ENCODE data around the gene ADA. TPM values are rescaled to one million over a fixed set of nuclear protein-coding genes. Genes with fewer than 3 reads are reported as not detected.

ADA gene
- total RNA-seq, 1 experiment from 2014 or later = 28.2 TPM

GRCh38 chr20:44660581-44660980 lies 9.1 kb upstream of the ADA start:
- Histone ChIP-seq H3K27me3 (ENCODE audit: insufficient read depth, low read depth) (no peaks in the 10 kb centered on the region), H4K20me1 (ENCODE audit: insufficient read depth) (no peaks in the 10 kb centered on the region), H2AFZ (no peak overlapping the region), H3K4me1 (replicated peaks; ENCODE audit: insufficient read depth) (no peaks in the 10 kb centered on the region), H3K4me3 (no peak overlapping the region), H3K9me3 (ENCODE audit: insufficient read depth, low read depth) (no peaks in the 10 kb centered on the region), H3K27ac (no peak overlapping the region), H3K79me2 (ENCODE audit: low read depth) (no peaks in the 10 kb centered on the region), H3K36me3 (ENCODE audit: low read depth) (no peaks in the 10 kb centered on the region), H3F3A (ENCODE audit: insufficient read depth, low read depth) (no peaks in the 10 kb centered on the region), H3K4me2 (no peak overlapping the region), H3K9me2 (ENCODE audit: insufficient read depth) (no peaks in the 10 kb centered on the region)
- no peak for DNase-seq
- CTCF ChIA-PET = no interaction called here
- no TSS peak for BruUV-seq (replicated peaks)
- intact Hi-C loops (cut with micrococcal nuclease; ENCODE audit: unreplicated experiment) = no loop called here
- no peak for TF ChIP-seq EZH2 (IDR thresholded peaks at IDR 0.05; ENCODE audit: low read depth)
- no peak for TF ChIP-seq CTCF (conservative IDR thresholded peaks at IDR 0.05)
- POLR2A ChIA-PET (ENCODE audit: unreplicated experiment) = no interaction called here

- Histone ChIP-seq H3K9me2 (ENCODE audit: insufficient read depth) (no peaks in the 10 kb centered on the region), H3K27ac (no peak overlapping the region), H3K4me3 (no peak overlapping the region), H3K4me2 (no peak overlapping the region), H4K20me1 (ENCODE audit: insufficient read depth) (no peaks in the 10 kb centered on the region), H3K4me1 (replicated peaks; ENCODE audit: insufficient read depth) (no peaks in the 10 kb centered on the region), H2AFZ (no peak overlapping the region), H3F3A (ENCODE audit: insufficient read depth, low read depth) (no peaks in the 10 kb centered on the region), H3K36me3 (ENCODE audit: low read depth) (no peaks in the 10 kb centered on the region), H3K79me2 (ENCODE audit: low read depth) (no peaks in the 10 kb centered on the region), H3K27me3 (ENCODE audit: insufficient read depth, low read depth) (no peaks in the 10 kb centered on the region), H3K9me3 (ENCODE audit: insufficient read depth, low read depth) (no peaks in the 10 kb centered on the region)
- no peak for DNase-seq
- intact Hi-C loops (cut with micrococcal nuclease; ENCODE audit: unreplicated experiment) = no loop called here
- ChIA-PET POLR2A (ENCODE audit: unreplicated experiment) (no interaction called here), CTCF (no interaction called here)
- no TSS peak for BruUV-seq (replicated peaks)
- TF ChIP-seq CTCF (conservative IDR thresholded peaks at IDR 0.05) (no peak), EZH2 (IDR thresholded peaks at IDR 0.05; ENCODE audit: low read depth) (no peak)
Measured at GRCh38 chr20:44659931-44660330, 8.4 kb upstream of the ADA start.

- TF ChIP-seq CTCF (conservative IDR thresholded peaks at IDR 0.05) (no peak), EZH2 (IDR thresholded peaks at IDR 0.05; ENCODE audit: low read depth) (no peak)
- no peak overlapping the region for H2AFZ ChIP-seq
Measured at GRCh38 chr20:44658810-44659209, 7.3 kb upstream of the ADA start.

More at GRCh38 chr20:44658810-44659209, 7.3 kb upstream of the ADA start:
- H3K36me3 ChIP-seq (ENCODE audit: low read depth) = no peaks in the 10 kb centered on the region
- H3K27me3 ChIP-seq (ENCODE audit: insufficient read depth, low read depth) = no peaks in the 10 kb centered on the region
- no peak overlapping the region for H3K4me2 ChIP-seq
- H3K27ac ChIP-seq = no peak overlapping the region
- H3K4me1 ChIP-seq (replicated peaks; ENCODE audit: insufficient read depth) = no peaks in the 10 kb centered on the region
- H4K20me1 ChIP-seq (ENCODE audit: insufficient read depth) = no peaks in the 10 kb centered on the region
- DNase-seq = no peak
- no peaks in the 10 kb centered on the region for H3F3A ChIP-seq (ENCODE audit: insufficient read depth, low read depth)
- no peaks in the 10 kb centered on the region for H3K9me3 ChIP-seq (ENCODE audit: insufficient read depth, low read depth)
- H3K4me3 ChIP-seq = no peak overlapping the region
- no peaks in the 10 kb centered on the region for H3K79me2 ChIP-seq (ENCODE audit: low read depth)
- BruUV-seq (replicated peaks) = no TSS peak
- POLR2A ChIA-PET (ENCODE audit: unreplicated experiment) = no interaction called here
- CTCF ChIA-PET = no interaction called here
- H3K9me2 ChIP-seq (ENCODE audit: insufficient read depth) = no peaks in the 10 kb centered on the region
- intact Hi-C loops (cut with micrococcal nuclease; ENCODE audit: unreplicated experiment) = no loop called here

Measured in PC-9 (cell line).